Astrocyte of the cerebellum (primary cell): ENCODE results near the gene ZNF608.

Source experiments
- DNase-seq: peaks from one replicate; pipeline ENCODE4 v3.0.0-alpha.2; 2011; ENCODE audit warnings: low read depth
- H3K4me3 ChIP-seq: 2 replicates; pipeline ENCODE4 v1.5.1; 2011; ENCODE audit warnings: mild to moderate bottlenecking, low read depth, low read length, moderate library complexity
- CTCF ChIP-seq: IDR thresholded peaks from 2 replicates; pipeline ENCODE4 v1.5.1; 2012; ENCODE audit warnings: low read length, low read depth, moderate library complexity, mild to moderate bottlenecking; ENCODE audit errors: missing control alignments
- in situ Hi-C: cut with HindIII; loops from 2 replicates; pipeline ENCODE4 v1.10.0; 2017; ENCODE audit warnings: low sequenced_read_pairs

The ZNF608 gene

GRCh38 chr5:124718380-124718789 lies 28.1 kb downstream of the ZNF608 start:
- no peak overlapping the region for H3K4me3 ChIP-seq
- no peak for TF ChIP-seq CTCF
- in situ Hi-C loops, result no loop called here
- DNase-seq, result no peak

GRCh38 chr5:124716169-124716568 lies 30.3 kb downstream of the ZNF608 start:
- H3K4me3 ChIP-seq, result no peak overlapping the region
- in situ Hi-C loops, result no loop called here
- no peak for DNase-seq
- no peak for TF ChIP-seq CTCF

GRCh38 chr5:124714910-124715309 lies 31.5 kb downstream of the ZNF608 start:
- no peak for TF ChIP-seq CTCF
- H3K4me3 ChIP-seq, result no peak overlapping the region
- in situ Hi-C loops, result loop anchor here (5.0 kb wide), 1 partner anchor 38 kb away; no protein-coding TSS in a partner anchor
- DNase-seq, result no peak

GRCh38 chr5:124713595-124713994 lies 32.8 kb downstream of the ZNF608 start:
- no peak overlapping the region for H3K4me3 ChIP-seq
- TF ChIP-seq CTCF, result no peak
- DNase-seq, result no peak
- in situ Hi-C loops, result loop anchor here (5.0 kb wide), 1 partner anchor 36 kb away; no protein-coding TSS in a partner anchor

- in situ Hi-C loops, result loop anchor here (5.0 kb wide), 1 partner anchor 36 kb away; no protein-coding TSS in a partner anchor
- no peak overlapping the region for H3K4me3 ChIP-seq
- TF ChIP-seq CTCF, result no peak
- no peak for DNase-seq
These were observed 33.6 kb downstream of the ZNF608 start for GRCh38 chr5:124712731-124713305.

GRCh38 chr5:124708086-124708485 lies 38.4 kb downstream of the ZNF608 start:
- no peak for TF ChIP-seq CTCF
- H3K4me3 ChIP-seq, result no peak overlapping the region
- no peak for DNase-seq
- in situ Hi-C loops, result no loop called here
